GM12878 (cell line): ENCODE results near the gene PSMB9. TPM values are rescaled to one million over a fixed set of nuclear protein-coding genes. Genes with fewer than 3 reads are reported as not detected.
"Not testable (repeated sequence)": the region's sequence is repeated elsewhere in the genome, so short reads cannot be mapped to it uniquely, and the experiment has no call there.

Source experiments
- ATAC-seq: fragments of 200-7000 bp; cut with Tn5 transposase; 3 replicates; pipeline ENCODE4 v1.9.1; 2020; ENCODE audit warnings: mild to moderate bottlenecking, moderate library complexity
- BruUV-seq: library from RNA; stranded (reverse); fragments of 400-500 nt; replicated peaks from 2 replicates; lab custom pipeline; 2021; lab: Mats Ljungman, UMichigan
- CTCF ChIA-PET: fragments of 300-600 bp; sonication (Branson Sonifier 250); formaldehyde crosslinking; extraction: SDS; loops from one replicate; lab custom pipeline; 2021; ENCODE audit warnings: inconsistent platforms; lab: Yijun Ruan, JAX
- POLR2A ChIA-PET: fragments of 350-600 bp; formaldehyde crosslinking; extraction: SDS; loops from one replicate; lab custom pipeline; 2021; ENCODE audit warnings: inconsistent platforms; lab: Charles Lee
- RAD21 ChIA-PET: fragments of 300-600 bp; sonication (Branson Sonifier 250); formaldehyde crosslinking; loops from one replicate; lab custom pipeline; 2023; ENCODE audit warnings: antibody characterized with exemption; ENCODE audit not compliant: unreplicated experiment; lab: Charles Lee
- SMC1A ChIA-PET: fragments of 300-600 bp; sonication (Branson Sonifier 250); formaldehyde crosslinking; loops from one replicate; lab custom pipeline; 2023; ENCODE audit not compliant: unreplicated experiment, uncharacterized antibody; lab: Charles Lee
- DNase-seq: peaks from one replicate; pipeline ENCODE4 v3.0.0-alpha.2; 2011; ENCODE audit warnings: low read depth, low spot score
- FAIRE-seq: peaks from 3 replicates; lab custom pipeline; 2011; peaks lifted over from hg19 to GRCh38; lab: Jason Lieb, UNC
- H2AFZ ChIP-seq: 2 replicates; pipeline ENCODE4 v1.6.0; 2011; ENCODE audit warnings: low read depth, low read length, control low read depth; ENCODE audit not compliant: control insufficient read depth
- H3K27ac ChIP-seq: 2 replicates; pipeline ENCODE4 v1.5.1; 2011; ENCODE audit warnings: control low read depth; ENCODE audit not compliant: control insufficient read depth, insufficient read depth
- H3K27me3 ChIP-seq, 2 experiments: replicated peaks in 1 of 2; 2 replicates each; pipeline versions ENCODE4 v1.6.0 to v1.6.1; 2011; ENCODE audit warnings: low read length in 1 of 2; ENCODE audit not compliant: control insufficient read depth in 2 of 2, insufficient read depth in 2 of 2
- H3K36me3 ChIP-seq, 2 experiments: 2 replicates each; pipeline ENCODE4 v1.5.1; 2011; ENCODE audit warnings: low read length in 1 of 2; ENCODE audit not compliant: control insufficient read depth in 2 of 2, insufficient read depth in 2 of 2
- H3K4me1 ChIP-seq: 2 replicates; pipeline ENCODE4 v1.6.1; 2011; ENCODE audit warnings: mild to moderate bottlenecking, low read length, moderate library complexity, mixed read lengths; ENCODE audit not compliant: control insufficient read depth, insufficient read depth
- H3K4me2 ChIP-seq: 2 replicates; pipeline ENCODE4 v1.6.0; 2011; ENCODE audit warnings: control low read depth; ENCODE audit not compliant: control insufficient read depth, insufficient read depth
- H3K4me3 ChIP-seq: fragments of 200-600 bp; sonication (generic); 2 replicates; pipeline ENCODE4 v1.5.1; 2016
- H3K79me2 ChIP-seq: 2 replicates; pipeline ENCODE4 v1.6.0; 2011; ENCODE audit warnings: low read length; ENCODE audit not compliant: control insufficient read depth, insufficient read depth
- H3K9ac ChIP-seq: 2 replicates; pipeline ENCODE4 v1.8.0; 2011; ENCODE audit warnings: low read length, control low read depth, mixed read lengths; ENCODE audit not compliant: control insufficient read depth, insufficient read depth
- H3K9me3 ChIP-seq: replicated peaks from 3 replicates; pipeline ENCODE4 v1.5.1; 2011; ENCODE audit warnings: mild to moderate bottlenecking, low read length; ENCODE audit not compliant: control insufficient read depth, insufficient read depth
- H4K20me1 ChIP-seq: 2 replicates; pipeline ENCODE4 v1.6.0; 2011; ENCODE audit not compliant: control insufficient read depth, insufficient read depth
- E2F4 ChIP-seq: IDR thresholded peaks from 2 replicates; pipeline ENCODE4 v1.6.1; 2012; ENCODE audit warnings: low read depth, low read length, improper control_type of control experiment
- E2F8 ChIP-seq: fragments of 450-650 bp; IDR thresholded peaks from 2 replicates; pipeline ENCODE4 v1.6.1; 2018; ENCODE audit warnings: mild to moderate bottlenecking, low read depth, moderate library complexity; ENCODE audit not compliant: partially characterized antibody
- FOXM1 ChIP-seq: IDR thresholded peaks from 2 replicates; pipeline ENCODE4 v1.6.1; 2012; ENCODE audit warnings: low read depth, mild to moderate bottlenecking, inconsistent platforms, low read length, moderate library complexity
- MYB ChIP-seq: fragments of 150-350 bp; IDR thresholded peaks from 2 replicates; pipeline ENCODE4 v1.6.1; 2014; ENCODE audit warnings: mild to moderate bottlenecking, low read depth, low read length, borderline replicate concordance
- NFIC ChIP-seq: IDR thresholded peaks from 2 replicates; pipeline ENCODE4 v1.6.1; 2012; ENCODE audit warnings: low read depth, mild to moderate bottlenecking, inconsistent platforms, low read length, moderate library complexity
- NFYA ChIP-seq: IDR thresholded peaks from 2 replicates; pipeline ENCODE4 v1.6.1; 2011; ENCODE audit warnings: low read depth, mild to moderate bottlenecking, low read length, improper control_type of control experiment, borderline replicate concordance
- RAD51 ChIP-seq: fragments of 450-650 bp; IDR thresholded peaks from 2 replicates; pipeline ENCODE4 v1.6.1; 2016; ENCODE audit warnings: moderate library complexity, mild to moderate bottlenecking, inconsistent platforms
- SMARCA5 ChIP-seq: fragments of 450-650 bp; IDR thresholded peaks from 2 replicates; pipeline ENCODE4 v1.6.1; 2017; ENCODE audit warnings: mild to moderate bottlenecking
- SREBF2 ChIP-seq: IDR thresholded peaks from 2 replicates; pipeline ENCODE4 v1.6.1; 2012; ENCODE audit warnings: mild to moderate bottlenecking, low read length
- SRF ChIP-seq, 2 experiments: IDR thresholded peaks; 2 replicates each; pipeline ENCODE4 v1.6.1; 2011; ENCODE audit warnings: low read depth in 2 of 2, low read length in 2 of 2, mild to moderate bottlenecking in 1 of 2, moderate library complexity in 1 of 2
- ZSCAN29 ChIP-seq: fragments of 450-650 bp; IDR thresholded peaks from 2 replicates; pipeline ENCODE4 v1.6.1; 2017; ENCODE audit warnings: mild to moderate bottlenecking, moderate library complexity
- WGBS: methylation state at CpG from one replicate; pipeline ENCODE4 v1.1.6; 2016; ENCODE audit warnings: low lambda C conversion rate; ENCODE audit not compliant: insufficient replicate concordance, insufficient coverage; ENCODE audit errors: missing lambda C conversion rate; 5-methylcytosine and 5-hydroxymethylcytosine counted together
- in situ Hi-C: fragments of 300-500 bp; cut with MboI; formaldehyde crosslinking; loops from 9 replicates; pipeline ENCODE4 v1.14.3; 2018; ENCODE audit warnings: mixed read lengths
- intact Hi-C: fragments of 100-400 bp; cut with micrococcal nuclease; formaldehyde crosslinking; loops from one replicate; pipeline ENCODE4 v1.14.2; 2022; ENCODE audit not compliant: unreplicated experiment
- polyA plus RNA-seq, 11 experiments: library from polyadenylated mRNA; depleted of rRNA in 4 of 11; unstranded in 6 of 11; stranded (reverse) in 5 of 11; fragments of >200 nt; fragmentation: Nextera tagmentation in 4 of 11; fragmentation: Illumina TruSeq in 1 of 11; extraction: Ambion mirVana in 4 of 11; extraction: Trizol in 1 of 11; gene quantifications; 1 replicate in 1 of 11; 2 replicates in 10 of 11; pipeline versions ENCODE4 v1.2.1 to v1.2.3, GENCODE V29; 2011 to 2016; ENCODE audit warnings: inconsistent platforms in 2 of 11, missing spikeins in 2 of 11, low read depth in 1 of 11
- total RNA-seq, 4 experiments: library from RNA; depleted of rRNA in 3 of 4; stranded (reverse); fragments of >200 nt in 3 of 4; fragmentation: Illumina TruSeq in 1 of 4; extraction: Trizol in 1 of 4; gene quantifications; 2 replicates each; pipeline versions ENCODE4 v1.2.1 to v1.2.3, GENCODE V29; 2013 to 2021

The PSMB9 gene
- total and polyA plus RNA-seq, 10 of the 15 experiments (the other 5 are each of a cell fraction or from before 2014, with no cell fraction given), result 167 to 517 (median 275) TPM

DNA sequence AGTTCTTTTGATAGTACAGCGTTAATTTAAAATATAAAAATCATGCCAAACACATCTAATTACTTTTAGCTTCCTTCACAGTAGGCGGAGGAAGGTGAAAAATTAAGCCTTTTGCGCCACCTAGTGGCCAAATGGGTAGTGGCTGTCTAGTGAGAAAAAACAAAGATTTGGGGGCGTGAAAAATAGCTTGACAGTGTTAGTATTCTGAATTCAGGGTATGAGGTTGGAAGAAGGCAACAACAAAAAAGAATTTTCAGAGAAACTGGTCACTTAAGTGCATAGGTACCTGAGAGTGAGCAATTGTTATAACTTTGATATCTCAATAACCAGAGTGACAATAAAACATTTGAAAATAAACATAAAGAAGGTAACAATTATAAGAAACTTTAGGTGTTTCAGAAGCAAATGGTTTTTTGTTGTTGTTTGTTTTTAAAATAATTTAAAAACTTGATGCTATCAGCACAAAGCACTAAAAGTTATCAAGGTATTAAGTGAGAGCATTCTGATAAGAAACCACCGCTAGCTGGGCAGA is 14.3 kb downstream of the PSMB9 start (continued):
- TF ChIP-seq SMARCA5, result peak; percentile 16; the same call in 1 of the 2 replicates

DNA sequence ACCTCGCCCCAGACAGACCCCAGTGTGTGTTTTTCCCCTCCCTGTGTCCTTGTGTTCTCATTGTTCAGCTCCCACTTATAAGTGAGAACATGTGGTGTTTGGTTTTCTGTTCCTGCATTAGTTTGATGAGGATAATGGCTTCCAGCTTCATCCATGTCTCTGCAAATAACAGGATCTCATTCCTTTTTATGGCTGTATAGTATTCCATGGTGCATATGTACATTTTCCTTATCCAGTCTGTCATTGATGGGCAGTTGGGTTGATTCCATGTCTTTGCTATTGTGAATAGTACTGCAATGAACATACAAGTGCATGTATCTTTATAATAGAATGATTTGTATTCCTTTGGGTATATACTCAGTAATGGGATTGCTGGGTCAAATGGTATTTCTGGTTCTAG is 20.0 kb downstream of the PSMB9 start:
- 0% methylated on average over 1 of the region's 1 CpG for WGBS
- DNase-seq, H3K4me3 ChIP-seq, H3K27ac ChIP-seq, intact Hi-C loops, H3K9me3 ChIP-seq, H3K4me1 ChIP-seq, BruUV-seq, H3K9ac ChIP-seq, ATAC-seq, H3K4me2 ChIP-seq, FAIRE-seq, in situ Hi-C loops, H3K79me2 ChIP-seq, H3K36me3 ChIP-seq, H3K27me3 ChIP-seq, H4K20me1 ChIP-seq, H2AFZ ChIP-seq: not testable (repeated sequence)
- ChIA-PET CTCF (interaction anchor here (1.6 to 2.8 kb wide), 4 partner anchors 35 to 173 kb away, joined by 3 to 14 read pairs (median 6); partner anchors contain the start of gene TAP2), POLR2A (interaction anchor here (1.7 kb wide), 1 partner anchor 35 kb away, joined by 4 read pairs; the partner anchor contains the start of gene TAP2), RAD21 (interaction anchor here (1.4 to 6.0 kb wide), 3 partner anchors 10 to 111 kb away, joined by 3 to 19 read pairs (median 6); partner anchors contain the start of gene TAP2), SMC1A (interaction anchor here (1.0 to 1.5 kb wide), 5 partner anchors 12 to 110 kb away, joined by 3 to 10 read pairs (median 4); no protein-coding TSS in a partner anchor)

- in situ Hi-C loops (no loop called here), intact Hi-C loops (no loop called here)
- no peak for TF ChIP-seq E2F4
- TF ChIP-seq NFIC, result no peak
- no peak for TF ChIP-seq MYB
- no peak for TF ChIP-seq ZSCAN29
- no peak for TF ChIP-seq SREBF2
- no peak for TF ChIP-seq FOXM1
- no peak for TF ChIP-seq NFYA
- TF ChIP-seq SRF (IDR thresholded peaks at IDR 0.05; ENCODE audit: low read depth in 2 of 2, low read length in 2 of 2), result no peak
- TF ChIP-seq E2F8, result no peak
- TF ChIP-seq RAD51, result no peak
Measured at GRCh38 chr6:32876603-32877002, 22.6 kb downstream of the PSMB9 start.

More at GRCh38 chr6:32876603-32877002, 22.6 kb downstream of the PSMB9 start:
- 2% methylated on average over 2 of the region's 2 CpGs for WGBS
- ChIA-PET SMC1A (interaction anchor here (1.0 to 13.8 kb wide), 6 partner anchors 8 to 107 kb away, joined by 3 to 184 read pairs (median 4); no protein-coding TSS in a partner anchor), RAD21 (interaction anchor here (6.0 kb wide), 1 partner anchor 39 kb away, joined by 19 read pairs; the partner anchor contains the start of gene TAP2), CTCF (interaction anchor here (1.2 to 12.7 kb wide), 4 partner anchors 8 to 110 kb away, joined by 5 to 260 read pairs (median 25); no protein-coding TSS in a partner anchor), POLR2A (no interaction called here)
- no peak overlapping the region for H3K27ac ChIP-seq
- no peak overlapping the region for H3K9ac ChIP-seq
- no peak overlapping the region for H2AFZ ChIP-seq
- no peak overlapping the region for H3K4me2 ChIP-seq
- H3K4me3 ChIP-seq, result no peak overlapping the region
- H3K4me1 ChIP-seq, result 0 out of 2 replicates have a peak, but pooled peaks cover 3% of the 10 kb centered on the region
- BruUV-seq, result no TSS peak
- FAIRE-seq, result no peak
- H4K20me1 ChIP-seq, result no peaks in the 10 kb centered on the region
- DNase-seq, result no peak
- no peak for ATAC-seq
- H3K36me3 ChIP-seq, result no peaks in the 10 kb centered on the region
- no peaks in the 10 kb centered on the region for H3K9me3 ChIP-seq
- H3K79me2 ChIP-seq, result no peaks in the 10 kb centered on the region
- H3K27me3 ChIP-seq, result no peaks in the 10 kb centered on the region
